ENCODE data around the gene LRRC32. TPM values are rescaled to one million over a fixed set of nuclear protein-coding genes. Genes with fewer than 3 reads are reported as not detected.

Gene LRRC32
- total RNA-seq, 1 experiment from 2014 or later: 0.15 TPM

- H3K4me1 ChIP-seq (ENCODE audit: control insufficient read depth, insufficient read depth, low read length): no peaks in the 10 kb centered on the region
- no peaks in the 10 kb centered on the region for H3K36me3 ChIP-seq (ENCODE audit: control insufficient read depth, insufficient read depth, low read length)
- H3K9me3 ChIP-seq (ENCODE audit: control insufficient read depth, insufficient read depth, low read depth, low read length): no peaks in the 10 kb centered on the region
- ChIA-PET CTCF (interaction anchor here (0.8 kb wide), 1 partner anchor 329 kb away, joined by 4 read pairs; no protein-coding TSS in a partner anchor), POLR2A (no interaction called here)
- peaks cover 4% of the 10 kb centered on the region for H3K27me3 ChIP-seq (ENCODE audit: control insufficient read depth, insufficient read depth, low read length)
- in situ Hi-C loops (cut with HindIII; ENCODE audit: low pct_unique_long_range_greater_than_20kb, low sequenced_read_pairs) (no loop called here), intact Hi-C loops (cut with micrococcal nuclease; ENCODE audit: unreplicated experiment) (no loop called here)
- DNase-seq (ENCODE audit: low read depth, low spot score) (no peak), ATAC-seq (no peak)
- BruUV-seq (replicated peaks): no TSS peak
- H3K4me3 ChIP-seq (ENCODE audit: low read depth in 2 of 2, low read length in 2 of 2): no peak overlapping the region
- no peak for TF ChIP-seq POLR2AphosphoS5 (IDR thresholded peaks at IDR 0.05; ENCODE audit: low read depth, low read length)
- TF ChIP-seq TCF7L2 (IDR thresholded peaks at IDR 0.05; ENCODE audit: low read depth, low read length): no peak
- no peak for TF ChIP-seq CTCF (IDR thresholded peaks at IDR 0.05)
- no peak overlapping the region for H3K27ac ChIP-seq (ENCODE audit: low read length)
Measured at GRCh38 chr11:76654980-76655379, 15.6 kb downstream of the LRRC32 start.

GRCh38 chr11:76654298-76654851, 16.2 kb downstream of the LRRC32 start:
- DNase-seq (ENCODE audit: low read depth, low spot score): no peak
- TF ChIP-seq REST (IDR thresholded peaks at IDR 0.05; ENCODE audit: insufficient read depth in 1 of 2, low read depth in 2 of 2, low read length in 1 of 2): no peak
- no peak for TF ChIP-seq CTCF (IDR thresholded peaks at IDR 0.05)
- TF ChIP-seq POLR2AphosphoS5 (IDR thresholded peaks at IDR 0.05; ENCODE audit: low read depth, low read length): no peak
- TF ChIP-seq SIN3A (IDR thresholded peaks at IDR 0.05; ENCODE audit: borderline replicate concordance, insufficient read depth, low read depth, low read length): no peak
- TF ChIP-seq TCF7L2 (IDR thresholded peaks at IDR 0.05; ENCODE audit: low read depth, low read length): no peak
- Histone ChIP-seq H3K4me1 (ENCODE audit: control insufficient read depth, insufficient read depth, low read length) (no peaks in the 10 kb centered on the region), H3K9me3 (ENCODE audit: control insufficient read depth, insufficient read depth, low read depth, low read length) (no peaks in the 10 kb centered on the region), H3K36me3 (ENCODE audit: control insufficient read depth, insufficient read depth, low read length) (no peaks in the 10 kb centered on the region), H3K4me3 (ENCODE audit: low read depth in 2 of 2, low read length in 2 of 2) (no peak overlapping the region), H3K27me3 (ENCODE audit: control insufficient read depth, insufficient read depth, low read length) (peaks cover 9% of the 10 kb centered on the region), H3K27ac (ENCODE audit: low read length) (no peak overlapping the region)
- POLR2A ChIA-PET: no interaction called here
- intact Hi-C loops (cut with micrococcal nuclease; ENCODE audit: unreplicated experiment): no loop called here
- CTCF ChIA-PET: interaction anchor here (0.6 to 0.8 kb wide), 2 partner anchors 216 to 328 kb away, joined by 3 to 4 read pairs; no protein-coding TSS in a partner anchor
- ATAC-seq: no peak
- no TSS peak for BruUV-seq (replicated peaks)
- in situ Hi-C loops (cut with HindIII; ENCODE audit: low pct_unique_long_range_greater_than_20kb, low sequenced_read_pairs): no loop called here

Data from Panc1 (cell line).